ENCODE data around the gene IL18R1. TPM values are rescaled to one million over a fixed set of nuclear protein-coding genes. Genes with fewer than 3 reads are reported as not detected.
A peak's percentile ranks its signal among the peaks of the same experiment; 100 is the strongest.

IL18R1 gene
- polyA plus RNA-seq, 12 donors = 0.32 to 7.2 (median 0.86) TPM; not detected in 2

DNA sequence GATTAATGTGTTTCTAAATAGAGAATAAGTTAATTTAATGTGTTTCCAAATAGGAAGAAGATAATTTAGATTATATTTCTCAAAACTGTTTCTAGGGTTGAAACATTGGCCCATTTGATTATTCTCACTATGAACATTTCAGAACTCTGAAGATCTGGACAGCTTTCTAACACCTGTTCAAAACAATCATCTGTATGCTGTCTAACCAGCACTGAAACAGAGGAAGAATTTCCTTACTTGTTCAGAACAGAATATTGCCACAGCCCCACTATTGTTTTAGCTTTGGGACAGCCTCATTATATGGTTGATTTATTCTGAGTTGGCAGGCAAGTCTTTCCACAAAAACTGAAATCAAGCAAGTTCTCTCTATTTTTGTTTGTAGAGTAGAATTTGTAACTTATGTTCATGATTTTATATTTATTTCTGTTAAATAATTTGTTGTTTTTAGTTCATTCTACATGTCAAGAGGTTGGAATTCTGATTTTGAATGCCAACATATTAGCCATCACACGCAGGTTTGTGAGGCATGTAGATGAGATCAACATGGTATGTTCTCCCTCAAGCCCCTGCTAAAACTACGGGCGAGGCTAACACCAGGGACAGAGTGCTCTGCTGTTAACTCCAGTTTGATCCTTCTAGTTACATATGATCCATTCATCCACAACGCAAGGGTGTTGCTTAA lies 78.5 kb downstream of the IL18R1 start:
- no peak for DNase-seq

GRCh38 chr2:102434655-102435381 lies 79.2 kb downstream of the IL18R1 start:
- no peak for DNase-seq

DNA sequence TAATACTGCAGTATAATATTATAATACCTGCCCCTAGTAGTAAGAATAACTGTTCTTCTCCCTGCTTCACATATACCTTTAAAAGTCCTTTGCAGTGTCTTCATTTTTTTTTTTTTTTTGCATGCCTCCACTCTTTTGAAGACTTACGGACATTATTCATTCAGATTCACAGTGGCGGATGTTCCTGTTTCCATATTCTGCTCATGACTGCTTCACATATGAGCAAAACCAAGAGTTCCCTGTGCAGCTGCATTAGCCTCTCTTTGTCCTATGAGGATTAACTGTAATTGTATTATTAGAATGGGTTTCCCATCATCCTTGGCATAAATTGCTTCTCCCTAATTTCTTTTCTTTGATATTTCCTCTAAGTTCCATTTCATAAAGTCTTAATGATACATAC lies 80.1 kb downstream of the IL18R1 start:
- no peak for DNase-seq

DNA sequence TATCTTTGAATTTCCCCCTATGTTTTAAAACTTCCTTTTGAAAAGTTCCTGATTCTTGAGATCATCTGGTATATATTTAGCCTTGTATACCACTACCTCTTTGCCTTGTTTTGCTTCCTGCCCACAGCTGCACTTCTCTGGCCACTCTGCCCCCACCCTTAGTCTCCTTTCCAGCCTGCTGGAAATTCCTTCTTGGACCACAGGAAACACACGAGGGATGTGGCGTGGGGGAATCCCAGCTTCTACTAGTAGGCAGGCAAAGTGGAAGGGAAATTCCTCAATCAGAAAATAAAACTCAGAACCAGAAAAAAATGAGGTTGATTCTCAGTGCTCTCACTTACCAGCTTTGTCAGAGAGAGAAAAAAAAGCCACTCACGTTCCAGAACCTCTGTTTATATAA lies 80.7 kb downstream of the IL18R1 start:
- DNase-seq = no peak

- DNase-seq = no peak
Observed at GRCh38 chr2:102437122-102437521, 81.5 kb downstream of the IL18R1 start.

- no peak for DNase-seq
Observed at GRCh38 chr2:102438111-102438510, 82.5 kb downstream of the IL18R1 start.

DNA sequence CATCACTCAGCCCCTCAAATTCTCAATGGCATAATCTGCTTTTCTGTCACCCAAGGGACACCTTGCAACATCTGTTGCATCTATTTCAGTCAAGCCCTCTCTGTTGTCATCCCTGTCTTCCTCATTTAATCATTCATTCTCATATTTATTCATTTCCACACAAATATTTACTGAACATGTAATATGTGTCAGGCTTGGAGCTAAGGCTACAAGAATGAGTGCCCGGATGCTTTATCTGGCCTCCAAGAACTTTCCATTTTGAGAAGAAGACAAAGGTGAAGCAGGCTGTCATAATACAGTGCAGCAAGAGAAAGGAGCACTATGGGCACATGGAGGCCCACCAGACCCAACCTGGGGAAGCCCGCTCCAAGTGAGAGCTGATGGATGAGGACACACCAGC lies 83.0 kb downstream of the IL18R1 start:
- DNase-seq = no peak

DNA sequence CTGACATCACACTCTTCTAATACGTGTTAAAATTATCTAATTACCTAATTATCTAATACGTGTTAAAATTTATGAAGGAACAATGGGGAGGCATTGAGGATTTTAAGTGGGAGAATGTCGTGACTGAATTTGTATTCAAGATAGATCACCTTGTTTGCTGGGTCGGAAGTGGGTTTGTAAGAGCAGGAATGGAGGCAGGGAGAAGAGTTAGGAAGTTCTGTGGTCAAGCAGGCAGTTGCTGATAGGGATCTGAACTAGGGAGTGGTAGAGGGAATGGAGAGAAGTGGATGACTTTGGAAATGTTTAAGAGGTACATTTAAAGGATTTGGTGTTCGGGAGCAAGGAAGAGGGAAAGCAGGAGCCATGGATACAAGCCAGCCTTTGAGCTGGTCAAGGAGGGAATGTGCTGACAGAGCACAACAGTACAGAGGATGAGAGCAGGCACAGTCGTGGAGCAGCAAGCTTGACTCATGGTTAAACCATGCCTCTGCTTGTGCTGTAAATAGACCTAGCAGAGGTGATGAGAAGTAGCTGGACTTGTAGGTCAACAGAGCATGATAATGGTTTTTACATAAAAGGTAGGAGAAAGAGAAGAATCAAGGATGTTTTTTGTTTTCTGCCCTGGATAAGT lies 83.6 kb downstream of the IL18R1 start:
- DNase-seq = no peak

DNA sequence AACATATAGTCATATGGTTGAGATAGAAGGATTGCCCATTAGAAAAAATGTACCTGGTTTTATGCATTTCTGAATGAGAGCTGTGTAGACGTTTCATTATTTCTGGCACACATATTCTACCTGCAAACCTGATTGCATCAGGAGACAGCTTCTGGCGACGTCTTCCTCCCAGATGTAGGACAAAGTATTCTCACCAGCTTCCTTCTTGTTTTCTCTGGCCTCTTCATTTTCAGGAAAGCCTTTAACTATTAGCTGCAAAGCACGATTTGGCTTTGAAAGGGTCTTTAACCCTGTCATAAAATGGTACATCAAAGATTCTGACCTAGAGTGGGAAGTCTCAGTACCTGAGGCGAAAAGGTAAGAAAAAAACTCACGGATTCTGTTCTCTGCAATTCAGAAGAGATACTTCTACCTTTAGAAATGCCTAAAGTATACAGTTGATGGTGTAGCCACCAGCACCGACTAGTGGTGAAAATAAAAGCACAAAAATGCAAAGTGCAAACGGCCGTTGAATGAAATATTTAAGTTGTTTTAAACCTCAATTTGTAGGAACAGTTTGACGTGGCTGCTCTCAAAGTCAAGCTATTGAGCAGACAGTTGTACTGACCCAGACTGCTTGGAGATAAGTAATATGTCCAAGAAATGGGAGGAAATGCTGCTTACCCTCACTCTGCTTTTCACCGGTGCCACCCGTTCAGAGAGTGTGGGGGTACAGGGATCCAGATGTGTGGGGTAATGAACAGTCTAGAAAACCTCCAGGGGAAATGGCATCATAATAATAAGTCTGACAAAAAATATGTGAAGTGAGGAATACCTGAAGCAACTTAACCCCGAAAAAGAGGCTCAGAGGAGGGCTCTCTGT lies 87.6 kb downstream of the IL18R1 start:
- peak; percentile 19 for DNase-seq

- no peak for DNase-seq
Observed at GRCh38 chr2:102444233-102444632, 88.6 kb downstream of the IL18R1 start.

- DNase-seq = no peak
Observed at GRCh38 chr2:102446936-102447335, 91.3 kb downstream of the IL18R1 start.

Other genes starting within 250 kb of the IL18R1 start
- 10 to 100 TPM in 9 of 12 donors, 1 to 10 TPM in 2, not detected in 1; 9.1 to 28.1 (median 11.7) TPM for gene IL1R1, start 213.1 kb upstream of the IL18R1 start, polyA plus RNA-seq (ENCODE audit: insufficient read length in 12 of 12)
- 1 to 10 TPM in 1 of 12 donors, under 1 TPM in 9, not detected in 2; 0.07 to 2.2 (median 0.32) TPM for gene IL1RL2, start 168.8 kb upstream of the IL18R1 start, polyA plus RNA-seq (ENCODE audit: insufficient read length in 12 of 12)
- gene IL1RL1, start 44.2 kb upstream of the IL18R1 start, polyA plus RNA-seq (ENCODE audit: insufficient read length in 12 of 12) = 1 to 10 TPM in 1 of 12 donors, under 1 TPM in 9, not detected in 2; 0.11 to 1.9 (median 0.33) TPM
- under 1 TPM in 10 of 12 donors, not detected in 2; 0.08 to 0.91 (median 0.33) TPM for gene IL18RAP, start 67.4 kb downstream of the IL18R1 start, polyA plus RNA-seq (ENCODE audit: insufficient read length in 12 of 12)
- under 1 TPM in 5 of 12 donors, not detected in 7; 0.04 to 0.97 (median 0.16) TPM for gene SLC9A4, start 117.4 kb downstream of the IL18R1 start, polyA plus RNA-seq (ENCODE audit: insufficient read length in 12 of 12)

All from muscle of arm (tissue), 12 donors.